ENCODE data around the gene MSH3.

Gene MSH3

GRCh38 chr5:80781356-80781755 is 126.9 kb downstream of the MSH3 start:
- TF ChIP-seq REST (IDR thresholded peaks at IDR 0.05; ENCODE audit: low read depth) (no peak), NFIC (IDR thresholded peaks at IDR 0.05) (no peak), CREB1 (IDR thresholded peaks at IDR 0.05; ENCODE audit: low read depth) (no peak), RAD21 (IDR thresholded peaks at IDR 0.05; ENCODE audit: low read depth) (no peak), TEAD4 (IDR thresholded peaks at IDR 0.05) (no peak), ZBTB7A (IDR thresholded peaks at IDR 0.05; ENCODE audit: low read depth) (no peak), YY1 (IDR thresholded peaks at IDR 0.05; ENCODE audit: low read depth) (no peak), FOXM1 (IDR thresholded peaks at IDR 0.05; ENCODE audit: borderline replicate concordance, low read depth) (no peak), USF1 (IDR thresholded peaks at IDR 0.05) (no peak), CEBPB (IDR thresholded peaks at IDR 0.05) (no peak), EP300 (IDR thresholded peaks at IDR 0.05; ENCODE audit: borderline replicate concordance) (no peak), EGR1 (IDR thresholded peaks at IDR 0.05) (no peak), TCF12 (IDR thresholded peaks at IDR 0.05; ENCODE audit: low read depth) (no peak), TAF1 (IDR thresholded peaks at IDR 0.05; ENCODE audit: low read depth) (no peak)
- TF ChIP-seq, protein P1, sequence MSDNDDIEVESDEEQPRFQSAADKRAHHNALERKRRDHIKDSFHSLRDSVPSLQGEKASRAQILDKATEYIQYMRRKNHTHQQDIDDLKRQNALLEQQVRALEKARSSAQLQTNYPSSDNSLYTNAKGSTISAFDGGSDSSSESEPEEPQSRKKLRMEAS (IDR thresholded peaks at IDR 0.05), result no peak

DNA sequence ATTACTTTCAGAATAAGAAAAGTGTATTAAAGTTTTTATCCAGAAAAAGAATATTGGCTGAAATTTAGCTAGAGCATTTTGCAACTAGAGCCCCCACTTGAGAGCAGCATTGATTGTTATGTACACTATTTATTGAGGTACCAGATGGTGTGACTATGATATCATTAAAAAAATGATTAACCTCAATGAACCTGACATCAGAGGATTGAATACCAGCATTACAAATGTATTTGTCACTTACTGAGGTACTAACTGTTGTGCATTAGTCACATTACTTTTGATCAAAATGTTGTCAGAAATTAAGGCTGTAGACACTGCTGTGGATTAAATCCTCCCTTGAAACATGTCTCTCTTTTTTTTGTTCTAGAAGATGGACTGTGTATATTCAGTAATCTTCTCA is 128.2 kb downstream of the MSH3 start:
- TF ChIP-seq ZBTB7A (IDR thresholded peaks at IDR 0.05; ENCODE audit: low read depth), result no peak
- no peak for TF ChIP-seq FOXM1 (IDR thresholded peaks at IDR 0.05; ENCODE audit: borderline replicate concordance, low read depth)
- TF ChIP-seq YY1 (IDR thresholded peaks at IDR 0.05; ENCODE audit: low read depth), result no peak
- TF ChIP-seq REST (IDR thresholded peaks at IDR 0.05; ENCODE audit: low read depth), result no peak
- no peak for TF ChIP-seq CREB1 (IDR thresholded peaks at IDR 0.05; ENCODE audit: low read depth)
- TF ChIP-seq TCF12 (IDR thresholded peaks at IDR 0.05; ENCODE audit: low read depth), result no peak
- no peak for TF ChIP-seq USF1 (IDR thresholded peaks at IDR 0.05)
- TF ChIP-seq NFIC (IDR thresholded peaks at IDR 0.05), result no peak
- no peak for TF ChIP-seq RAD21 (IDR thresholded peaks at IDR 0.05; ENCODE audit: low read depth)
- no peak for TF ChIP-seq EGR1 (IDR thresholded peaks at IDR 0.05)

DNA sequence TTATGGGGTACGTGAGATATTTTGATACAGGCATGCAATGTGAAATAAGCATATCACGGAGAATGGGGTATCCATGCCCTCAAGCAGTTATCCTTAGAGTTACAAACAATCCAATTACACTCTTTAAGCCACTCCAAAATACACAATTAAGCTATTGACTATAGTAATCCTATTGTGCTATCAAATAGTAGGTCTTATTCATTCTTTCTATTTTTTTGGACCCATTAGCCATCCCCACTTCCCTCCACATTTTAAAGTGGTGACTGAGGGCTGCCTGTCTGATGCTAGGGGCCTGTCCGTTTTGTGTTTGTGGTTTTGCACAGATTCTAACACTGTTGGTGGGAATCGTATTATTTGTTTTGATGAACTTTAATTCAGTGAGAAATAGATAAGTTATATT is 130.0 kb downstream of the MSH3 start:
- TF ChIP-seq NFIC (IDR thresholded peaks at IDR 0.05) (no peak), RAD21 (IDR thresholded peaks at IDR 0.05; ENCODE audit: low read depth) (no peak), EGR1 (IDR thresholded peaks at IDR 0.05) (no peak), EP300 (IDR thresholded peaks at IDR 0.05; ENCODE audit: borderline replicate concordance) (no peak), TEAD4 (IDR thresholded peaks at IDR 0.05) (no peak), USF1 (IDR thresholded peaks at IDR 0.05) (no peak), TAF1 (IDR thresholded peaks at IDR 0.05; ENCODE audit: low read depth) (no peak), FOXM1 (IDR thresholded peaks at IDR 0.05; ENCODE audit: borderline replicate concordance, low read depth) (no peak), ZBTB7A (IDR thresholded peaks at IDR 0.05; ENCODE audit: low read depth) (no peak), CREB1 (IDR thresholded peaks at IDR 0.05; ENCODE audit: low read depth) (no peak), YY1 (IDR thresholded peaks at IDR 0.05; ENCODE audit: low read depth) (no peak), TCF12 (IDR thresholded peaks at IDR 0.05; ENCODE audit: low read depth) (no peak), REST (IDR thresholded peaks at IDR 0.05; ENCODE audit: low read depth) (no peak), CEBPB (IDR thresholded peaks at IDR 0.05) (no peak)
- TF ChIP-seq, protein P1 (IDR thresholded peaks at IDR 0.05), result no peak

GRCh38 chr5:80790698-80791097 is 136.2 kb downstream of the MSH3 start:
- TF ChIP-seq USF1 (IDR thresholded peaks at IDR 0.05) (no peak), CREB1 (IDR thresholded peaks at IDR 0.05; ENCODE audit: low read depth) (no peak), EP300 (IDR thresholded peaks at IDR 0.05; ENCODE audit: borderline replicate concordance) (no peak), REST (IDR thresholded peaks at IDR 0.05; ENCODE audit: low read depth) (no peak), TCF12 (IDR thresholded peaks at IDR 0.05; ENCODE audit: low read depth) (no peak), TAF1 (IDR thresholded peaks at IDR 0.05; ENCODE audit: low read depth) (no peak), NFIC (IDR thresholded peaks at IDR 0.05) (no peak), RAD21 (IDR thresholded peaks at IDR 0.05; ENCODE audit: low read depth) (no peak), ZBTB7A (IDR thresholded peaks at IDR 0.05; ENCODE audit: low read depth) (no peak), CEBPB (IDR thresholded peaks at IDR 0.05) (no peak), TEAD4 (IDR thresholded peaks at IDR 0.05) (no peak)
- TF ChIP-seq, protein P1 (IDR thresholded peaks at IDR 0.05), result no peak
